GM19397 (cell line): ENCODE measurements around the gene FGF13.

Source experiments
- ATAC-seq: cut with Tn5 transposase; IDR thresholded peaks from one replicate; pipeline ENCODE4 v1.9.1; 2021; ENCODE audit warnings: mild to moderate bottlenecking, moderate library complexity; ENCODE audit not compliant: unreplicated experiment

FGF13 gene

GRCh38 chrX:138664466-138664865, 47.1 kb downstream of the FGF13 start:
- ATAC-seq = no peak

GRCh38 chrX:138664016-138664415, 47.5 kb downstream of the FGF13 start:
- no peak for ATAC-seq

DNA sequence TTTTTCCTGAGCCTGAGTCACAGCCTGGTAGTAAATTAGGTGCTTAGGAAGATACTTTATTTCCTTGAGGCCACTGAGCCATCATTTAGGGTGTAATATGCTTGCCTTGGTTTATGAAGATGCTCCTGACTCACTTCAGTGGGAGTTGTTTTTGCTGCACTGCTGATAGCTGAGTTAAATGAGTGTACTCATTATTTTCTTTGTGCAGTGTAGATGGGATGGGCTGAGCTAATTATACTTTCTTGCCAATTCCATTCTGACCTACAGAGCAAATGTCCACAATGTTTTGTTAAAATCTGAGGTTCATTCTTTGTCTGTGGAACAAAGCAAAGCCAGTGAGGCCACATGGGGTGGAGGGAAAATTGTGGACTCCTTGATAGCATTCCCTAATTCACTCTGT, 60.0 kb downstream of the FGF13 start:
- no peak for ATAC-seq

- ATAC-seq = no peak
Measured at GRCh38 chrX:138648568-138648967, 62.9 kb downstream of the FGF13 start.

- no peak for ATAC-seq
Measured at GRCh38 chrX:138638996-138639395, 72.5 kb downstream of the FGF13 start.
